Measurements from ENCODE around the gene KCNB1. TPM values are rescaled to one million over a fixed set of nuclear protein-coding genes. Genes with fewer than 3 reads are reported as not detected.
"Not testable (repeated sequence)": the region's sequence is repeated elsewhere in the genome, so short reads cannot be mapped to it uniquely, and the experiment has no call there.

Gene KCNB1
- total and polyA plus RNA-seq, 2 of the 4 experiments (the other 2 are of a cell fraction), result 0.05 TPM; not detected in 1

- CTCF ChIA-PET; H4K20me1 ChIP-seq (ENCODE audit: insufficient read depth, low read length); H3K4me1 ChIP-seq (ENCODE audit: control insufficient read depth, insufficient read depth, low read length); H3K4me2 ChIP-seq (ENCODE audit: low read depth, low read length); intact Hi-C loops (cut with micrococcal nuclease); H3K14ac ChIP-seq (replicated peaks; ENCODE audit: low read depth, low read length); H2BK5ac ChIP-seq (ENCODE audit: low read depth, low read length, poor library complexity, severe bottlenecking); H2AK9ac ChIP-seq (replicated peaks; ENCODE audit: low read depth, low read length, poor library complexity); ATAC-seq (ENCODE audit: low read depth); H3K56ac ChIP-seq (ENCODE audit: extremely low read depth, insufficient read depth, low read length); DNase-seq; H2AFZ ChIP-seq (replicated peaks; ENCODE audit: low read length, poor library complexity); H3K27ac ChIP-seq (ENCODE audit: insufficient read depth, low read length); H2BK15ac ChIP-seq (ENCODE audit: low read depth, low read length); H3K4ac ChIP-seq (ENCODE audit: low read depth, low read length); POLR2A ChIA-PET (ENCODE audit: unreplicated experiment); BruUV-seq (replicated peaks); dilution Hi-C loops (cut with HindIII; ENCODE audit: low sequenced_read_pairs, unreplicated experiment); H4K8ac ChIP-seq (ENCODE audit: low read depth in 2 of 2, low read length in 2 of 2); H4K91ac ChIP-seq (ENCODE audit: insufficient read depth, low read depth, low read length); H2BK120ac ChIP-seq (ENCODE audit: low read depth, low read length); H4K5ac ChIP-seq (ENCODE audit: low read depth, low read length); H3K79me1 ChIP-seq (ENCODE audit: low read depth in 1 of 2, low read length in 2 of 2); H2AK5ac ChIP-seq (ENCODE audit: low read depth, low read length); H3K4me3 ChIP-seq (ENCODE audit: insufficient read depth, low read depth, low read length); H3K23ac ChIP-seq (ENCODE audit: low read depth, low read length); H3K9me1 ChIP-seq (ENCODE audit: insufficient read depth, low read length); in situ Hi-C loops (cut with MboI; ENCODE audit: low sequenced_read_pairs); H3K18ac ChIP-seq (ENCODE audit: low read depth, low read length); H3K9me3 ChIP-seq (ENCODE audit: control insufficient read depth, insufficient read depth, low read length); H2BK20ac ChIP-seq (ENCODE audit: low read depth, low read length); H3K36me3 ChIP-seq (ENCODE audit: control insufficient read depth, insufficient read depth, low read length); H3K9ac ChIP-seq (ENCODE audit: low read depth, low read length): not testable (repeated sequence)
- H3K27me3 ChIP-seq (ENCODE audit: control insufficient read depth, insufficient read depth, low read length), result peaks cover 69% of the 10 kb centered on the region
- 40% methylated on average over 1 of the region's 5 CpGs; no CpG with 5 or more reads in 1 of the 2 experiments for WGBS, 2 experiments (ENCODE audit: extremely low coverage in 2 of 2, insufficient read length in 1 of 2)
Observed at GRCh38 chr20:49409975-49410621, 72.4 kb downstream of the KCNB1 start.

Measured in IMR-90 (cell line).